Astrocyte of the spinal cord (primary cell): ENCODE results near the gene TAPT1.

Experiments
- DNase-seq: peaks from one replicate; pipeline ENCODE4 v3.0.0; 2011; ENCODE audit warnings: low read depth, low spot score
- H3K4me3 ChIP-seq: 2 replicates; pipeline ENCODE4 v1.5.1; 2011; ENCODE audit warnings: low read depth, mild to moderate bottlenecking, low read length, moderate library complexity
- in situ Hi-C: cut with HindIII; loops from 2 replicates; pipeline ENCODE4 v1.10.0; 2017; ENCODE audit warnings: low sequenced_read_pairs
- TF ChIP-seq, protein P1 (sequence below): IDR thresholded peaks from 2 replicates; pipeline ENCODE4 v1.5.1; 2012; ENCODE audit warnings: low read depth, mild to moderate bottlenecking, low read length, inconsistent platforms

TAPT1 gene

DNA sequence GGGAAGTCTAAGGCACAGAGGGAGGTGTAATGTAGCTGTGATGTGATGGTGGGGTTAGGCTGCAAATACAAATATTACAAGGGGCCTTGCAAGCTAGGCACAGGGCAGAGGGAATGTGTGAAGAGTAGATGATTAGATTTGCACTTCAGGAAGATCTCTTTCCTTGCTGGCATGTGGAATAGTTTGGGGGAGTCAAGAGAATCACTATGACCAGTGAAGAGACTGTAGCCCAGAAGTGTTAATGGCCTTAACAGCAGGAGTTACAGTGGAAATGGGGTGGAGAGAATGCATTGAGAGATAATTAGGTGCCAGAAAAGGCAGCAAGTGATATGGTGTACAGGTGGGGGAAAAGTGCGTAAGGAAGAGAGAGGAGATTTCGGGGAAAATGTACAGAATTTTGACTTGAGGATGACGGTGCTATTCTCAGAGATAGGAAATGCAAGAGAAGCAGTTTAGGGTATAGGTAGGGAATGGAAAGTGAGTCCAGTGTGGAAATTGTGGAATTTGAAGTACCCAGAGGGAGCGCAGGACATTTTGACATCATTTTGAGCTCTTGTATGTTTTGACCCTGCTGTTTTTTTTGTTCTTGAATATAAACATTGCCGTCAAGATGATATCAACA lies 10.2 kb upstream of the TAPT1 start:
- no peak overlapping the region for H3K4me3 ChIP-seq
- in situ Hi-C loops: no loop called here
- TF ChIP-seq, protein P1, sequence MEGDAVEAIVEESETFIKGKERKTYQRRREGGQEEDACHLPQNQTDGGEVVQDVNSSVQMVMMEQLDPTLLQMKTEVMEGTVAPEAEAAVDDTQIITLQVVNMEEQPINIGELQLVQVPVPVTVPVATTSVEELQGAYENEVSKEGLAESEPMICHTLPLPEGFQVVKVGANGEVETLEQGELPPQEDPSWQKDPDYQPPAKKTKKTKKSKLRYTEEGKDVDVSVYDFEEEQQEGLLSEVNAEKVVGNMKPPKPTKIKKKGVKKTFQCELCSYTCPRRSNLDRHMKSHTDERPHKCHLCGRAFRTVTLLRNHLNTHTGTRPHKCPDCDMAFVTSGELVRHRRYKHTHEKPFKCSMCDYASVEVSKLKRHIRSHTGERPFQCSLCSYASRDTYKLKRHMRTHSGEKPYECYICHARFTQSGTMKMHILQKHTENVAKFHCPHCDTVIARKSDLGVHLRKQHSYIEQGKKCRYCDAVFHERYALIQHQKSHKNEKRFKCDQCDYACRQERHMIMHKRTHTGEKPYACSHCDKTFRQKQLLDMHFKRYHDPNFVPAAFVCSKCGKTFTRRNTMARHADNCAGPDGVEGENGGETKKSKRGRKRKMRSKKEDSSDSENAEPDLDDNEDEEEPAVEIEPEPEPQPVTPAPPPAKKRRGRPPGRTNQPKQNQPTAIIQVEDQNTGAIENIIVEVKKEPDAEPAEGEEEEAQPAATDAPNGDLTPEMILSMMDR: no peak
- DNase-seq: no peak

DNA sequence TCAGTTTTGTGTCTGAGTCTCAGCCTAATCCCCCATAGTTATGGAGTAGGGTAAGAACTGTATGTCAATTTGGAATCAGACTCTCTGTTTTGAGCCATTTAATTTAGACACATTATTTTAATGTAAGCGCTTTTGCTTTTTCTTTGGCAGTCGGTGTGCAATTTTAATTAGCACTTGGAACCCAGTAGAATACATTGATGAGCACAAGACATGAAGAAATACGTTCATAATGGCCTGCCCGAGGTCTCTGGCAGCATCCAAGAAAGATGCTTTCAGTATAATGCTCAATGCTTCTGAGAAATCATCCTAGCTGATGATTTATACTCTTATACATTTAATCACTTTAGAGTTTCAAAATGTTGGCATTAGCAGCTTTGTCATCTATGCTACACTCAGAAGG lies 8.9 kb upstream of the TAPT1 start:
- in situ Hi-C loops: no loop called here
- TF ChIP-seq, protein P1: no peak
- no peak for DNase-seq
- no peak overlapping the region for H3K4me3 ChIP-seq

DNA sequence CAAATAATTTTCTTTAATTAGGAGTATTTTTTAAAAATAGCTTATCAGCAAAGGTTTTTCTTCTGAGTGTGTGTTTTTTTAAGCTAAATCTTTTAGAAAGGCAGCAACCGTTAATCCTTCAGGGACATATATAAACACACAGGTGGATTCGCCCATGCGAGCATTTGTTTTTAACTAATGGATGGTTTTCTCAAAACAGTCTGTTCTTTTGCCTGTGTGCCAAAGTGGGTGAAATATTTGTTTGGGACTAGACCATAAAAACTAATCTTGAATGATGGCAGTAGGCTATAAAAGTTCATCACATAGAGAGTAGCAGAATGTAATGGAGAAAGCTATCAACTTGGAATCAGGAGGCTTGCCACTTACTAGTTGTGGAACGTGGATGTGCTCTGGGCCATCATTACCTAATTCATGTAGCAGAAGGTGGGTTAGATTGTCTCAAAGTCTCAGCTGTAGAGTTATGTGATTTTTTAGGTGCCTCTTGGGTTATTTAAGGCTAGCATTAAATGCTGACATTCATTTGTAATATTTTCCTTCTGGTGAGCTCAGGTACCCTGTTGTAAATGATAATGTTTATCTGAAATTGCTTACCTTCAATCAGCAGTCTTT lies 7.4 kb upstream of the TAPT1 start:
- in situ Hi-C loops: no loop called here
- no peak for DNase-seq
- no peak overlapping the region for H3K4me3 ChIP-seq
- TF ChIP-seq, protein P1: no peak

DNA sequence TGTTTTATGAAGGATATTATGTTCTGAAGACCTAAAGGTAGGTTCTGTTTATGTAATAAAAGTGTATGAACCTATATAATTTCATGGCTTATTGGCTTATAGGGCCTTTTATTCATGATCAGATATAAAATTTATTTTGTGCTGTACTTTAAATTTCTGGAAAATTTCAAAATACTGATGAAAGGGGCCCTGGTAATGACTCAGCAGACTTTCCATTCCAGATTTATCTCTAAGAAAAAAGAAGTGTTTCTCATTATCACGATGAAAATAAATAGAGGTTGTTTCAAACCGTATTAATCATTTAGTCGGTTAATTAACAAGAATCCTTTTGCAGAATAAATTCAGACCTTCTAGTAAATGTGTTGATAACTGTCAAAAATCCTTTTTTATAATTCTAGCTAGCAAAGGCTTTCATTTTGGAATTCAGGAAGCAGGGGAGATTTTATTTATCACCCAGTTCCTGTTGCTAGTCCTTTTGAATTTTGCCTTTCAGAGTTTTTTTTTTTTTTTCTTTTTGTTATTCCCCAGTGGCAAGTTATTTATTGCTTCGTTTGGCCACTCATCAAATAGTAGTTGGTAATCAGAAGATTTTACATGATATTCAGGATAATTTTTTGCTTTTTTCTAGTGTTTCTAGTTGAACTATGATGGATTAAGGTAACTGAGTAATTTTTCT lies 5.4 kb upstream of the TAPT1 start:
- TF ChIP-seq, protein P1: no peak
- no peak for DNase-seq
- H3K4me3 ChIP-seq: no peak overlapping the region
- in situ Hi-C loops: no loop called here

DNA sequence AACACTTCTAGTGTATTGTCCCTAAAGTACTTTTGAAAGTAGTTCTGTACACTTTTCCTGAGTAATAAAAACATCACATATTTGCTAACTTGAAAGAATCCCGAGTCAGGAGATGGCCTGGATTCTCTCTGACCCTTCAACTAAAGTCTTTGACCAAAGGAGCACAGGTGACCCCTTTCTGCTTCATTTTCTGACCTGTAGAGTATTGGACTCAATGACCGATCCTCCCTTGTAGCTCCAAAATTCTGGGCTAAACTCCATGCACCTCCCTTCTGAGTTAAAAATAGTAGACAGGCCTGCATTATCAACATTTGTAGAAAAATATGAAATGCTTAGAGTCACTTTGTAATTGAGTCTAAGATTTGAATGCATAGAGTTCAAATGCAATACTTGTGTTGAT lies 4.0 kb upstream of the TAPT1 start:
- H3K4me3 ChIP-seq: no peak overlapping the region
- TF ChIP-seq, protein P1: no peak
- in situ Hi-C loops: no loop called here
- DNase-seq: no peak

DNA sequence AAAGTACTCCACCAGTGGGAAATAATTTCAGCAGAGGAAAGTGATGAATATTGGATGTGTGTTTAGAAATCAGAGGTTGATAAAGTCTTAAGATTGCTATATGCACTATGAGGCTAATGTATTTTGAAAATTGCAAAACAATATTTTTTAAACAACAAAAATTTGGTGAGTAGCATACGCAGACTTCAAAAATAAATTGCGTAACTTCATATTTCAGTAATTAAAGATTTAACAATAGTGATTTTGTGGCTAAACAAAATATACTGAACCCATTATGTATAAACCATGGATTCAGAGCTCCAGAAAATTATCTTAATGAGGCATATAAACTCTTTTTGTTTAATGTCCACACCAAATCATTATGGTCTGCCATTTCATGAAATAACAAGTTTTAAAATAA lies 3.3 kb upstream of the TAPT1 start:
- H3K4me3 ChIP-seq: no peak overlapping the region
- DNase-seq: no peak
- in situ Hi-C loops: no loop called here
- TF ChIP-seq, protein P1: no peak
